ENCODE data around the gene TFAM. TPM values are rescaled to one million over a fixed set of nuclear protein-coding genes. Genes with fewer than 3 reads are reported as not detected.
"Not testable (repeated sequence)": the region's sequence is repeated elsewhere in the genome, so short reads cannot be mapped to it uniquely, and the experiment has no call there.

TFAM gene
- total and polyA plus RNA-seq, 2 experiments from 2014 or later = 21.0 to 46.4 TPM

- Histone ChIP-seq H3K27me3 (no peaks in the 10 kb centered on the region), H3K27ac (no peak overlapping the region), H3K9me3 (ENCODE audit: low read depth) (no peaks in the 10 kb centered on the region), H3K36me3 (no peaks in the 10 kb centered on the region), H3K4me1 (ENCODE audit: low read depth) (no peaks in the 10 kb centered on the region), H3K4me3 (no peak overlapping the region)
- DNase-seq (ENCODE audit: low read depth in 1 of 2, low spot score in 1 of 2) = no peak
- TF ChIP-seq CTCF (IDR thresholded peaks at IDR 0.05; ENCODE audit: low read depth, low read length) = no peak
Observed at GRCh38 chr10:58404001-58404400, 18.8 kb downstream of the TFAM start.

- no peak for TF ChIP-seq CTCF (IDR thresholded peaks at IDR 0.05; ENCODE audit: low read depth, low read length)
- Histone ChIP-seq H3K27me3 (no peaks in the 10 kb centered on the region), H3K27ac (no peak overlapping the region), H3K9me3 (ENCODE audit: low read depth) (no peaks in the 10 kb centered on the region), H3K4me1 (ENCODE audit: low read depth) (no peaks in the 10 kb centered on the region), H3K36me3 (no peaks in the 10 kb centered on the region), H3K4me3 (no peak overlapping the region)
- DNase-seq (ENCODE audit: low read depth in 1 of 2, low spot score in 1 of 2) = no peak
Observed at GRCh38 chr10:58409956-58410610, 24.9 kb downstream of the TFAM start.

- Histone ChIP-seq H3K36me3 (no peaks in the 10 kb centered on the region), H3K4me1 (ENCODE audit: low read depth) (no peaks in the 10 kb centered on the region), H3K4me3 (no peak overlapping the region), H3K27ac (no peak overlapping the region), H3K9me3 (ENCODE audit: low read depth) (no peaks in the 10 kb centered on the region), H3K27me3 (no peaks in the 10 kb centered on the region)
- peak; percentile 14 for TF ChIP-seq CTCF (IDR thresholded peaks at IDR 0.05; ENCODE audit: low read depth, low read length)
- peak in 1 of 2 donors; percentile 45 for DNase-seq (ENCODE audit: low read depth in 1 of 2, low spot score in 1 of 2)
Observed at GRCh38 chr10:58412502-58412961, 27.3 kb downstream of the TFAM start.

- Histone ChIP-seq H3K27ac (no peak overlapping the region), H3K9me3 (ENCODE audit: low read depth) (no peaks in the 10 kb centered on the region), H3K4me1 (ENCODE audit: low read depth) (no peaks in the 10 kb centered on the region), H3K27me3 (no peaks in the 10 kb centered on the region), H3K36me3 (no peaks in the 10 kb centered on the region), H3K4me3 (no peak overlapping the region)
- peak; percentile 59 to 89 for DNase-seq (ENCODE audit: low read depth in 1 of 2, low spot score in 1 of 2)
- peak; percentile 57 for TF ChIP-seq CTCF (IDR thresholded peaks at IDR 0.05; ENCODE audit: low read depth, low read length)
Observed at GRCh38 chr10:58414270-58415041, 29.2 kb downstream of the TFAM start.

GRCh38 chr10:58415757-58416156, 30.5 kb downstream of the TFAM start:
- no peak for TF ChIP-seq CTCF (IDR thresholded peaks at IDR 0.05; ENCODE audit: low read depth, low read length)
- Histone ChIP-seq H3K9me3 (ENCODE audit: low read depth) (no peaks in the 10 kb centered on the region), H3K4me3 (no peak overlapping the region), H3K4me1 (ENCODE audit: low read depth) (no peaks in the 10 kb centered on the region), H3K27ac (no peak overlapping the region), H3K27me3 (no peaks in the 10 kb centered on the region), H3K36me3 (no peaks in the 10 kb centered on the region)
- DNase-seq (ENCODE audit: low read depth in 1 of 2, low spot score in 1 of 2) = no peak

GRCh38 chr10:58417902-58418301, 32.7 kb downstream of the TFAM start:
- H3K36me3 ChIP-seq; H3K27ac ChIP-seq; DNase-seq (ENCODE audit: low read depth in 1 of 2, low spot score in 1 of 2); H3K27me3 ChIP-seq; H3K9me3 ChIP-seq (ENCODE audit: low read depth); H3K4me3 ChIP-seq; H3K4me1 ChIP-seq (ENCODE audit: low read depth): not testable (repeated sequence)
